Hepatocyte (in vitro differentiated cells): ENCODE measurements around the gene TSPAN9.

Experiments used
- CTCF ChIP-seq: fragments of 200-600 bp; sonication (generic); IDR thresholded peaks from 2 replicates; pipeline ENCODE4 v1.5.1; 2016; ENCODE audit warnings: antibody characterized with exemption, mild to moderate bottlenecking; ENCODE audit not compliant: poor library complexity
- EZH2 ChIP-seq: fragments of 200-600 bp; sonication (generic); IDR thresholded peaks from 2 replicates; pipeline ENCODE4 v1.6.1; 2016; ENCODE audit warnings: antibody characterized with exemption, mild to moderate bottlenecking, borderline replicate concordance

- TF ChIP-seq EZH2 (no peak), CTCF (peak; percentile 18)
Observed at GRCh38 chr12:3202096-3202495, 124.9 kb downstream of the TSPAN9 start.
